ENCODE measurements around the gene APC2.

DNA sequence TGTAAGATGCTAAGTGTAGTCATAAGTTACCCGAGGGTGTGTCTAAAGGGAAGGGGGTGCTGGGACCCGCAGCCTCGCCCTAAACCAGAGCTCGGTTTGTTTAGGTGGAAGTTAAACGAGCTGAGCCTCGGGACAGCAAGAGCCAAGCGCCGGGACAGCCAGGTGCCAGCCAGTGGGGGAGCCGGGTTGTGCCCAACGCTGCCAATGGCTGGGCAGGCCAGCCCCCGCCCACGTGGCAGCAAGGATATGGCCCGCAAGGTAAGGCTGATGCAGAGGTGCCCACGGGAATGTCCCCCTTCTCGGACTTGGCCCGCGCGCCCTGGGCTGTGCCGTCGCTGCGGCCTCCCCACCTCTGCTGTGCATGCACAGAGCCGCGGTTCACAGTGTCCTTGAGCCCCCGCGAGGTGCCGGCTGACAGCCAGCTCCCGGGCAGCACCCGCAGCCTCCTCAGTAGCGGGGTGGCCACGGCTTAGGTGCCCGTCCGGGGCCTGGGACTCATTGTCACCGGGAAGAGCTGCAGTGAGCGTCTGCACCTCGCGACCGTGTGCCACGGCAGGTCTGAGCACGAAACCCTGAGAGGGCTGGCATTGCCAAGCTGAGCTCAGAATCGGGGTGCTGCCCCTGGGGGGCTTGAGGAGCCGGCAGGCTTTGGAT, 21.1 kb upstream of the APC2 start:
- no peak for TF ChIP-seq POLR2A (IDR thresholded peaks at IDR 0.05)
- TF ChIP-seq, protein P1, sequence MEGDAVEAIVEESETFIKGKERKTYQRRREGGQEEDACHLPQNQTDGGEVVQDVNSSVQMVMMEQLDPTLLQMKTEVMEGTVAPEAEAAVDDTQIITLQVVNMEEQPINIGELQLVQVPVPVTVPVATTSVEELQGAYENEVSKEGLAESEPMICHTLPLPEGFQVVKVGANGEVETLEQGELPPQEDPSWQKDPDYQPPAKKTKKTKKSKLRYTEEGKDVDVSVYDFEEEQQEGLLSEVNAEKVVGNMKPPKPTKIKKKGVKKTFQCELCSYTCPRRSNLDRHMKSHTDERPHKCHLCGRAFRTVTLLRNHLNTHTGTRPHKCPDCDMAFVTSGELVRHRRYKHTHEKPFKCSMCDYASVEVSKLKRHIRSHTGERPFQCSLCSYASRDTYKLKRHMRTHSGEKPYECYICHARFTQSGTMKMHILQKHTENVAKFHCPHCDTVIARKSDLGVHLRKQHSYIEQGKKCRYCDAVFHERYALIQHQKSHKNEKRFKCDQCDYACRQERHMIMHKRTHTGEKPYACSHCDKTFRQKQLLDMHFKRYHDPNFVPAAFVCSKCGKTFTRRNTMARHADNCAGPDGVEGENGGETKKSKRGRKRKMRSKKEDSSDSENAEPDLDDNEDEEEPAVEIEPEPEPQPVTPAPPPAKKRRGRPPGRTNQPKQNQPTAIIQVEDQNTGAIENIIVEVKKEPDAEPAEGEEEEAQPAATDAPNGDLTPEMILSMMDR (IDR thresholded peaks at IDR 0.05) = no peak
